ENCODE results near the gene RPN1.

Gene RPN1

DNA sequence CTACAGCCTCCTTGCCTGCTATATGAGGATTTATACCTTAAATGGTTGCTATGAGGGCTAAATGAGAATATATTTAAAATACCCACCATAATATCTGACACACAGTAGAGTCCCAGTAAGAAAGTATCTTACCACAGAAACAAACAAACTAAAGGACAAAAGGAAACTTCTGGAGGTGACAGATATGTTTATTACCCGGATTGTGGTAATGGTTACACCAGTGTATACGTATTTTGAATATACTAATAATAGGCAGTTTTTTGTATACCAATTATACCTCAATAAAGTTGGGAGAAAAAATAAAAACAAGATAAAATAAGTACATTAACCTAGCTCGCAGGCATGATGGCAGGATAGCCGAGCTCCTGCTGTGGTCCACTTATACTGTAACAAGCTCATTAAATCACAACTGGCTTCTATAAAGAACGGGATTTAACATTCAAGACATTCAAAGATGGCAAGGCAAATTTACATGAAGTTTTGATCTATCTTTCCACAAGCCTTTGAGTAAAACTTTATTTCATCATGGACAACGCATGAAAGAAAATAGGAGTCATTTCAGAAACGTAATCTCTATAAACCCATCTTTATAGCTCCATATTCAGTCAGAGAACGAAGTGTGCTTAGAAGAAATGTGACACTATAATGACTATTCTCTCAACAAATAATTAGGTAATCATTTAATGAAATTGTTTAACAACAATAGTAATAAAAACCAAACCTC is 1.5 kb downstream of the RPN1 start:
- no peak for DNase-seq

DNA sequence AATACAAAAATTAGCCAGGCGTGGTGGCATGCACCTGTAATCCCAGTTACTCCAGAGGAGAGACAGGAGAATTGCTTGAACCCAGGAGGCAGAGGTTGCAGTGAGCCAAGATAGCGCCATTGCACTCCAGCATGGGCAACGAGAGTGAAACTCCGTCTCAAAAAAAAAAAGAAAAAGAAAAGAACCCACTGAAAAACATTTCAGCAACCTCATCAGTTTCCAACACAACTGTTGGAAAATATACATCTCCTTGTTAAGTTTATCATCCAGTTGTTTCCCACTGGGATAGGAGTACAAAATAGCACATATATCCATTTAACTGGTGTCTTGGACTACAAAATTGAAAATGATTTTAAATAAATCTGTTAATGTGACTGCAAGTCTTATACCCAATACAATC is 2.2 kb downstream of the RPN1 start:
- DNase-seq, result no peak

DNA sequence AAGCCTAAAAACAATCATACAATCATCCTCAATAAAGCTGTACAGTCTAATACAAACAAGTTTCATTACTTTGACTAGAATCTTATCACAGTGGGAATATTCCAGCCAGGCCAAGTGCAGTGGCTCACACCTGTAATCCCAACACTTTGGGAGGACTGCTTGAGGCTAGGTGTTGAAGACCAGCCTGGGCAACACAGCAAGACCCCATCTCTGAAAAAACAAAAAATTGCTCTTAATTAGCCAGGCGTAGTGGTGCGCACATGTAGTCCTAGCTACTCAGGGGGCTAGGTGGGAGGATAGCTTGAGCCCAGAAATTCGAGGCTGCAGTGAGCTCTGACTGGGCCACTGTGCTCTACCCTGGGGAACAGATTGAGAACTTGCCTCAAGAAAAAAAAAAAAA is 3.3 kb downstream of the RPN1 start:
- no peak for DNase-seq

DNA sequence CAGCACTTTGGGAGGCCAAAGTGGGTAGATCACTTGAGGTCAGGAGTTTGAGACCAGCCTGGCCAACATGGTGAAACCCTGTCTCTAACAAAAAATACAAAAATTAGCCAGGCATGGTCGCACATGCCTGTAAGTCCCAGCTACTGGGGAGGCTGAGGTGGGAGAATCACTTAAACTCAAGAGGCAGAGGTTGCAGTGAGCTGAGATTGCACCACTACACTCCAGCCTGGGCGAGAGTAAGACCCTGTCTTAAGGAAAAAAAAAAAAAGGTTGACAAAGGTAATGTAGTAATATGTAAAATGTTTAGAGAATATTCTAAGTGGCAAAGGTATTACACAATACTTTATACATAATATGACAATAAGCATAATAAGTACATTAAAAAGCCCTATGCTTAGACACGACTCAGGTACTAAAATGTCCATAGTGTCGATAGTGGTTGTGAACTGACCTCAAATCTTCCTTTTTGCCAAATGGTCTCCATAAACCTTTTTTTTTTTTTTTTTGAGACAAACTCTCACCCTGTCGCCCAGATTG is 16.5 kb downstream of the RPN1 start:
- DNase-seq, result no peak

DNA sequence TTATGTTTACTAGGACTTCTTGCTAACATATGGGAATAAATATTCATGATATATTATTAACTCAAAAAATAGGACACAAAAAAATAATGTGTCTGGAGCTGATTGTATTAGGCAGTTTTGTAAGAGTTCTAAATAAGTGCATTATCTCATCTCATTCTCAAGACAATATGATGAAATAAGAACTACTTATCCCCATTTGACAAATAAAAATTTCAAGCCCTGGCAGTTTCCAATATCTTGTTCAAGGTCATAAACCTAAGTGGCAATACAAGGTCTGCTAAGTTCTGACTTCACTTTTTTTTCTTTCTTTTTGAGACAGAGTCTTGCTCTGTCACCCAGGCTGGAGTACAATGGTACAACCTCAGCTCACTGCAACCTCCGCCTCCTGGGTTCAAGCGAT is 18.3 kb downstream of the RPN1 start:
- DNase-seq, result no peak

DNA sequence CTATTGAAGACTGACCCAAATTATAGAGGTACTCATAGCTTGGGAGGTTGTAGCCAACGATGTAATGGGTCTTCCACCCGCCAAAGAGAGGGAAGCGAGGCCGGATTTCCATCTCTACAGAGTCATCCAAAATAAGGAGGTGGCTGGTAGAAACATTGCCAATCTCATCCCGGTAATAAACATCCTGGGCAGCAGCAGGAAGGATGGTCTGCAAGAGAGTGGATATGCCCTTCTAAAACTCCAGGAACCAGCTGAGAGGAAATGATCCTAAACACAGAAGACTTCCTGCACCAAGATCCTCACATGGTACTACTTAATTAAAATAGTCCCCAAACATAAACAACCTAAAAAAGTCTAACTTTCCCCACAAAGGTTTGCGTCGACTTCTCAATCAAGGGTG is 20.7 kb downstream of the RPN1 start:
- no peak for DNase-seq

DNA sequence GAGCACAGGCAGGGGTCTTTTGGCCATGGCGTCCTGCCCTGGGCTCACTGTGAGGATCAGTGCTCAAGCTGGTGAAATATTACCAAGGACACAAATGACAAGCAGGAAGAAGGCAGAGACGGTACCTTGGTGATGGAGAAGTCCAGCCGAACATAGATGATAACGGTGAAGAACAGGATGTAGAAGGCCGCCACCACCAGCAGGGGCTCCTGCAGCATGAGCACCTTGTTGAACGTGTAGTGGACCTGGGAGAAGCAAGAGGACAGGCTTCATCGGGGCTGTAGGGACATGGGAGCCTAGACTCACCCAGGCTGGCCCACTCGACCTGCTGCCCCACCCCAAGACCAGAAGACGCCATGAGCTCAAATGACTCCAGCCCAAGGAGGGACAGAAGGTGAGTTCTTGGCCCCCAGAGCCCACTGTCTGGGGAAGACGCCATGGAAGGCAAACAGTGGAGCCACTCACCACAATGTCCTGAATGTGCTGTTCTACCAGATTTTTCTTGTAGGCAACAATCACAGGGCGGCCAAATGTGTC is 25.1 kb downstream of the RPN1 start:
- no peak for DNase-seq

DNA sequence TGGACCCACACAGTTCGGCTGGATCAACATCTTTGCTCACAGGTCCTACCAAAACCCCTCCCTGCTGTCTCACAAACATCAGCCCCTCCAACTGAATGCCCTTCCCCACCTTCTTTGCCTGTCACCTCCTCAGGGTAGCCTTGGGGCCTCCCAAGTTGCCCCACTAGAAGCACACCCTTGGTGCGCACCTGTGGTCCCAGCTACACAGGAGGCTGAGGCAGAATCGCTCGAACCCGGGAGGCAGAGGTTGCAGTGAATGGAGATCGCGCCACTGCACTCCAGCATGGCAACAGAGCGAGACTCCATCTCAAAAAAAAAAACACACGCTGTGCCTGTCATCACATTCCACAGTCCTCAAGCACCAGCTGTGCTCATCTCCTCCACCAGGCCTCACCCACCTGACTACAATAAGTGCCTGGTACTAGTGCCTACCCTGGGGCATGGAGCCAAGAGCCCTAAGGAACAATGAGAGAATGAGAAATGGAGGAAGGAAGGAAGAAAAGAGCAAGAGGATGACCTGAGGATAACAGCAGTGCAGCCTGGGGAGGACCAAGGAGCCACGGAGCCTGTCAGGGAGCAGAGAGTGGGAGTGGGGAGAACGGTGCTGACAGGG is 26.0 kb downstream of the RPN1 start:
- no peak for DNase-seq

DNA sequence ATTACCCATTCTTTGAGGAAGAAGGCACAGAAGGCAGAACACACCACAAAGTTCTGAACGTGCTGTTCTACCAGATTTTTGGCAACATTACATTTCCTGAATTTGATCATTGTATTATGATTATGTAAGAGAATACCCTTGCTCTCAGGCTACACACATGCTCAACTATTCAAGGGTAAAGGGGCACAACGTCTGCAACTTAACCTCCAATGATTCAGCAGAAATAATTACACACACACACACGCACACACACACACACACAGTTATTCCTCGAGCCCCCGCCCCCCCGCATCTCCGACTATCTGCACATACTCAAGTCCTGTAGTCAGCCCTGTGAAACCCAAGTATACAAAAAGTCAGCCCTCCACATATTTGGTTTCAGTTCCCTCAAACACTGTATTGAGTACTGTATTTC is 26.8 kb downstream of the RPN1 start:
- no peak for DNase-seq

DNA sequence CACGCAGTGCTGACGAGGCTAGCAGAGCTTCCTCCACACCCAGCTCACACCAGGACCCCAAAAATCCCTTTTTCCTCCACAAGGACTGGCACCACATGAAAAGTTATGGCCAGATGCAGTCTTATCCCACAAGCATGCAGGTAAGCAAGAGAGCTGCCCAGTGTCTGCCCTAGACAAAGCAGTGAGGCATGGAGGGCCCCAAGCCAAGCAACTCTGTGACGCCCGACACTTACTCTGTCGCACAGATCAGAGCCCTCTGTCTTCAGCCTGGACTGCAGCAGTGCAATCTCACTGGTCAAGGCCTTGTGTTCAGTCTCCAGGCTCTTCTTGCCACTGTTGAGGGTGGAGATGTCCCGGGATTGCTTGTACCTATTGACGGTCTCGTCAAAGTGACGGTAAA is 28.7 kb downstream of the RPN1 start:
- no peak for DNase-seq

DNA sequence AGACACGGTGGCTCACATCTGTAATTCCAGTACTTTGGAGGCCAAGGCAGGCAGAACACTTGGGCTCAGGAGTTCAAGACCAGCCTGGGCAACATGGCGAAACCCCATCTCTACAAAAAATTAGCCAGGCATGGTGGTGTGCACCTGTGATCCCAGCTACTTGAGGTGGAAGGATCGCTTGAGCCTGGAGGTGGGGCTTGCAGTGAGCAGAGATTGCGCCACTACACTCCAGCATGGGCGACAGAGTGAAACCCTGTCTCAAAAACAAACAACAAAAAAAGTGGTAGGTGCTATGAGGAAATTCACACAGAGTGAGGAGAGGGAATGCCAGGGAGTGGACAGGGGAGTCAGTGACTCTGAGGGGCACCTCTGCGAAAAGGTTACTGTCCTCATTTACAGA is 29.4 kb downstream of the RPN1 start:
- DNase-seq, result no peak

DNA sequence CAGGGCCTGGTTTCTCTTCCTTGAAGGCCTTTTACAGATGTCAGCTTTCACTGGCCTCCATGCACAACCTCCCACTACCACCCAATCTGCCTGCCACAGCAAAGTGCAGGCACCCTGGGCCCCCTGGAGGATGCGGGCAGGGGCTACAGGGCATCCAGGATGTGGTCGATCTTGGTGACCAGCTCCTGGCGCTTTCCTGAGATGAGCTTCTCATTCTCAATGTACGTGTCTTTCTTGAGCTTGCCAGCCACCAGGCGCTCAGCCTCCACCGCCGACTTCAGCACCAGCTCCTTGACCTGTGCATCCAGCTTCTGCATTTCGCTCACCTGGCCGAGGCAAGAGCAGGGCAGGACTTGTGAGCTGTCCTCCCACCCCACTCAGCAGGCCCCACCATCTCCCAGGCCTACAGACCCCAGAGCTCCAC is 30.3 kb downstream of the RPN1 start:
- no peak for DNase-seq

DNA sequence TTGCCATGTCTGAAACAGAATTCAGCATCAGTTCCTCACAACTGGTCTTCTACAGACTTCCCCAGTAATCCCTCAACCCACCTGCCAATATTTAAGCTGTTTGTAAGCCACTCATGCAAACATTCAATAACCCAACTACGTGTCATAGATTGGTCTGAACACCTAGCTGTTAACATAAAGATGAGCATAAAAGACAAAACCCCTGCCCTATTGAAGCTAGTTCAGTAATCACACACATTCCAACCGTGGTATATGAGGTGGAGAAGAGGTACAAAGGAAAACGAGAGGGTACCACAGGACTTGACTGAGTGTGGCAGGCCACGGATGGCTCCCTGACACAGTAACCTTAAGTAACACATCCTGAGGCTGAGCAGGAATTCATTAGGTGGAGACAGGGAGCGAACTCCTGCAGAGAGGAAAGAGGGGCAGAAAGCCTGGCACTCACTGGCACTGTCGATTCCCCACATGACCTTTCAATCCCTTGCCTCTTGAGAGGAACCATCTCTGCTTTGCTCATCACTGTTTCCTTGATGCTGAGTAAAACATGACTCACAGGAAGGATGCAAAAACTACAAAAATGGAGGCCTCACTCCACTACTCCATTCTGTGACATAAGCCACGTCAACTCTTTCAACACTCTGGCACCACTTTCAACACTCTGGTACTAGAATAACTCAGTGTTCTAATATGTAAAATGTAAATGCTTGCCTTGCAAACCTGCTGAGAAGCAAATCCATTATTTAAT is 31.3 kb downstream of the RPN1 start:
- no peak for DNase-seq

DNA sequence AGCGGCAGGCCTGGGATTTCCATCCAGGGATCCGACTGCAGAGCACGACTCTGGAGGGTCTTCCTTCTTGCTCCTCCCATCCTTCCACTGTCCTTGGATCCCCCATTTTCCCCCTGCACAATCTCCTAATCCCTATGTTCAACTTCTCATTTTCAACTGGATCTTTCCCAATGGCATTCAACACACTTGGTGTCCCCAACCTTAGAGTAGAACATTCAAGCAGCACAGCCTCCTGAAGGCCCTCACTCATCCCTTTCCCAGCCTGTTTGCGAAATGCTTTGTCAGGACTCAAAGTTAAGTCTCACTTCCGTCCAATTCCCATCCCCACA is 32.3 kb downstream of the RPN1 start:
- no peak for DNase-seq

DNA sequence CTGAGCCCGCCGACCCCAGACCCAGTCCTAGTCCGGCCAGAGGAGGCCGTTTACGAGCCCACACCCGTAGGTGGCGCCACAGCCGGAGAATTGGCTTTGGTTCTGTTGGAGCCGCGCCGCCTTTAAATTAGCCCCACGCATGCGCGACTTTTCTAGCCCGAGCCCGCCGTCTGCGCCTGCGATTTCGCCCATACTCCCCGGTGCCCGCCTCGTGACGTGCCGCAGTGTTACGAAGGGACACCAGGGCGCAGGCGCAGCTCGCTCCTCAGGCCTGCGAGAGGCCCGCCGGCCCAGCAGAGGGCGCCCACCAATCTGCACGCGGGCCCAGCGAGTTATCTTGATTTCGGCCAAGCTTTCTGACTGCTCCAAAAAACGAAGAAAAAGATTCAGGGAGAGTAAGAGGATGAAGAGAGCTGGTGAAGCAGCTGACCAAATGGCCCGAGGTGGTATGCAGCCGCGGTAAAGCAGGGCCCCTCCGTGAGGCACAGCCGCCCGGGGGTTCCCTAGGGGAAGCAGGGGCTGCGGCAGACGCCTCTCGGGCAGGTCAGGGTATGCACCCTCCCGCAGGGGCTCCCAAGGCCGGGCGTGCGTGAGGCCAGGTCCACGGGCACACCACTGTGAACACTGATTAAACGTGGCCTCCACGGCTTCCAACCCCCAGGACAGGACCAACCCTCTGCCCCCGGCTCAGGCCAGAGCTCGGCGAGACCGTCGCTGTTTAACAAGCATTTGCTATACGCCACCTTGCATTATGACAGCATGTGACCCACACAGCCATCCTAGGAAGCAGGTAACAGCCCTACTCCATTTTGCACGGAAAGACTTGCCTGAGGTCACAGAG is 32.8 kb downstream of the RPN1 start:
- DNase-seq, result peak; percentile 99

DNA sequence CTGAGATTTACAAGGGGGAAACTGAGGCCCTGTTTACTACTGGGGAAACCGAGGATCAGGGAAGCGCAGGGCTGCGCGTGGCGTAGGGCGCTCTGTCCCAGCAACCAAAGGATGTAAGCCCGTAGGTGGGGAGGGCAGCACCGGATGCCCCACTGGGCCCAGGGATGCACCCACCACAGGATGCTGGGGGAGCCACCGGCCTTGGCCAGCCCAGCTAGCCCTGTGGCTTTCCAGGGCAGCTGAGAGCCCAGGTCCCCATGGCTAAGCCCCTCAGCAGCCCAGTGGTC is 33.4 kb downstream of the RPN1 start:
- DNase-seq, result no peak

DNA sequence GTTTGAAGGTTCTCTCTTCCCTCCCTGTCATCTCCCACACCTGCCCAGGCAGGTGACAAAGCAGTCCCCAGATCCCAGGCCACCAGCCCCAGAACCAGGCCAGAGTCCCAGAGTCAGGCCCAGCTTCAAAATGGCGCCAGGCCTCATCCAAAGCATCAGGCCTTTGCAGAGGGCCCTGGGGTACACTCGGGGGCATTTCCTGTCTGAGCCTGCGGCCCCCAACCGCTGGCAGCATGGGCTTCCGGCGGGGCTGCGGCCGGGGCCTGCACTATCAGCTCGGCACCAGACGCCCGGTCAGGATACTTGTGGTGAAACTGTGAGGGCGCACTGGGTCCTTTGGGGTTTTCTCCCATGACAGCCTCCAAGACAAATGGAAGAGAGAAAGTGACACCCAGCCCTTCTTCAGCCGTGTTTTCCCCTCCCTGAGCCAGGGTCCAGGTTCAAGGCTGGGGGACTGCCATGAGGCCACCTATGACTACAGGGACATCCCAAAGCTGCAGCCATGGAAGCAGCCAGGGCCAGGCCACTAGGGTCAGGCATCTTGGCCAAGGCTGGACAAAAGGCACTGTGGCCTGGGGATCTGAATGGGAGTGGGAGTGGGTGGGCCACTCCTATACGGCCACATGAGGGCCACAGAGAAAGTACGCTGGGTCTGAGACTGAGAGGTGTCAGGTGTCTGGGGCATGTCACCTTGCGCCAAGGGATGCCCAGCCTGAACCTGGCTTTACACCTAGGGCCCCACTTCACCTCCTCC is 33.9 kb downstream of the RPN1 start:
- no peak for DNase-seq

DNA sequence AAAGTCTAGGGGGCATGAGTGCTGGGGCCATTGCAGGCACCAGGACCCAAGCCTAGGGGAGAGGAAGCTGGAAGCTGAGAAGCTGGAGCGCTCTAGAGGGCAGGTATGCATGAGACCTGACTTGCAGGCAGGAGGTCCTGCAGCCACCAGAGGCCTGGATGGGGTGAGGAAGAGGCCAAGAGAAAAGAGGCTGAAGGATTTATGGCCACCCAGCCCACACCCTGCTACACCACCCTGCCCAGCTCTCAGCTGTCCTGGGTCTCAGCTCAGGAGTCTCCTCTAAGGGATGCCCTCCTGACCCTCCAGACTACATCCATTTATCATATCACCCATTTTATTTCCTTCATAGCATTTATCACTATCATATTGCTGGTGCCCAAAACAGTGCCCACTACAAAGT is 36.5 kb downstream of the RPN1 start:
- no peak for DNase-seq

DNA sequence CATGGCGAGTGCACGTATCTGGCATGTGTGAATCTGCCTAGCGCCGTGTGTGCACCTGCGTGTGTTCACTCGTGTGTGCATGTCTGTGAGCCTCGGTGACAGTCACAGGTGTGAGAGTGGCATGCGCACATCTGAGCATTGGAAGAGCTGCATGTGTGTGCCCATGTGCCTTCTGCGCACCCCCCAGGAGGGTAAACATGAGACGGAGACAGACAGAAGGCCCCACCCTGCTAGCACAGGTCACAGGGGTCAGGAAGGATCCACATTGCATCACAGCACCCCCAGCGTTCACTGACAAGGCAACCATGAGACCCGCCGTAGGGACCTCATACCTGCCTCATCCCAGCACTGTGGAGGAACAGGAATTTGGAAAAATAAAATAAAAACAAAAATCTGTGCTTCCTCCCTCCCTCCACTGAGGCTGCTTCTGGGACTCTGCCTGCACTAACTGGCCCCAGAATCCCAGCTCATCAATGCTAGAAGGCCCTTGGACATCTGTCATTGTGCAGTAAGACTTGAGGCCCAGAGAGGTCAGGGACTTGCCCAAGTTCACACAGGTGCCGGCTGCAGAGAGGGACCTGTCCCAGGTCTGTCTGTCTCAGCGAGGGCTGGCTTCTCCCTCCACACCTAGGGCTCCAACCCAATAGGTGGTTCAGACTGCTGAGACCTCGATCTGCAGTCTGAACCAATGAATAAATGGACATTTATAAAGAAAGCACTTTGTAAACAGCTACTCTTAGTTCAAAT is 37.4 kb downstream of the RPN1 start:
- DNase-seq, result no peak

DNA sequence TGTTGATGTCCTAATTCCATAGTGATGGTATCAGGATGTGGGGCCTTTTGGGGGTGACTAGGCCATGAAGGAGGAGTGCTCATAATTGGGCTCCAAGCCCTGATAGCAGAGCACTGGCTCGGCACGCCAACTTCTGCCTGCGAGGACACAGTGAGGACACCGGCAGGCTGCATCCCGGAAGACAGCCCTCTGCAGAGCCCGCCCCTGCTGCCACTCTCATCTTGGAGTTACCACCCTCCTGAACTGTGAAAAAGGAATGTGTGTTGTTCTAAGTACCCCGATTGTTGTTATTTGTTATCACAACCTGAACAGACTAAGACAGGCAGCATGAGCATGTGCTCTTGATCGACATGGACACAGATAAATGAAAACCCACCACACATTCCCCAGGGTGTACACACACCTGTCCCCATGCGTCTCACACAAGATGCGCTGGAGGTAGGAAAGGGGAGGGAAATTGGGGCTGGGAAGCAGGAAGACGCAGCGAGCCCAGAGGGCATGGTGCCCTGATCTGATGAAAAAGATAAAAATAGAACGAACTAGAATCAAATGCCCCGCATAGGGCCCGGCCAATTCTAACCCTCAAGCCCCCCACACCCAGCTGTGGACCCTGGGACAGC is 40.1 kb downstream of the RPN1 start:
- DNase-seq, result no peak

DNA sequence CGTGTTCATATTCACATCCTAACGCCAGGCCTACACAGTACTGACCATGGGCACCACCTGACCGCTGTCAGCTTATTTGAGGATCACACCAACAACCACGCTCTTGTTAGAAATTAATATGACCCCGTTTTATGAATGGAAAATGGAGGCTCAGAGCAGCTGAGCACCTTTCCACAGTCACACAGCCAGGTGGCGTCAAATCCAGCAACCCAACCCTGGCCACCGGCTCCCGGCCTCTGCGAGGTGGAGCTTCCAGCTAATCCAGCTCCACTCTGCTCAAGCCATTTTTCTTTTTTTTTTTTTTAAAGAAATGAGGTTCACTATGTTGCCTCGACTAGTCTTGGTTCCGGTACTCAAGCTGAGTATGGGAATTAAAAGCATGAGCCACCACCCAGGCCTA is 41.3 kb downstream of the RPN1 start:
- DNase-seq, result no peak
